Activated naive CD4-positive, alpha-beta T cell treated with anti-CD3 and anti-CD28 coated beads, Interleukin-2, amount 10 ng/mL, durations not matched to agents 7 days and 5 days (primary cell): ENCODE results near the gene SEC63.
A peak's percentile ranks its signal among the peaks of the same experiment; 100 is the strongest.

Source experiments
- CTCF ChIA-PET: fragments of 350-600 bp; sonication (Branson Sonifier 250); formaldehyde crosslinking; loops from one replicate; lab custom pipeline; 2021; ENCODE audit warnings: antibody characterized with exemption; lab: Charles Lee
- DNase-seq: peaks from one replicate; pipeline ENCODE4 v3.0.0-alpha.2; 2020
- H3K27ac Mint-ChIP-seq: one replicate; pipeline ENCODE4 v1.8.0; 2021; ENCODE audit warnings: mild to moderate bottlenecking, moderate library complexity, mixed read lengths
- H3K27me3 Mint-ChIP-seq: one replicate; pipeline ENCODE4 v1.8.0; 2021; ENCODE audit warnings: mild to moderate bottlenecking, mixed read lengths
- H3K36me3 Mint-ChIP-seq: one replicate; pipeline ENCODE4 v1.8.0; 2021; ENCODE audit warnings: mixed read lengths
- H3K4me1 Mint-ChIP-seq: one replicate; pipeline ENCODE4 v1.8.0; 2021; ENCODE audit warnings: mixed read lengths
- H3K4me3 Mint-ChIP-seq: one replicate; pipeline ENCODE4 v1.8.0; 2021; ENCODE audit warnings: mild to moderate bottlenecking, moderate library complexity, mixed read lengths
- H3K9me3 Mint-ChIP-seq: one replicate; pipeline ENCODE4 v1.8.0; 2021; ENCODE audit warnings: mixed read lengths

SEC63 gene

DNA sequence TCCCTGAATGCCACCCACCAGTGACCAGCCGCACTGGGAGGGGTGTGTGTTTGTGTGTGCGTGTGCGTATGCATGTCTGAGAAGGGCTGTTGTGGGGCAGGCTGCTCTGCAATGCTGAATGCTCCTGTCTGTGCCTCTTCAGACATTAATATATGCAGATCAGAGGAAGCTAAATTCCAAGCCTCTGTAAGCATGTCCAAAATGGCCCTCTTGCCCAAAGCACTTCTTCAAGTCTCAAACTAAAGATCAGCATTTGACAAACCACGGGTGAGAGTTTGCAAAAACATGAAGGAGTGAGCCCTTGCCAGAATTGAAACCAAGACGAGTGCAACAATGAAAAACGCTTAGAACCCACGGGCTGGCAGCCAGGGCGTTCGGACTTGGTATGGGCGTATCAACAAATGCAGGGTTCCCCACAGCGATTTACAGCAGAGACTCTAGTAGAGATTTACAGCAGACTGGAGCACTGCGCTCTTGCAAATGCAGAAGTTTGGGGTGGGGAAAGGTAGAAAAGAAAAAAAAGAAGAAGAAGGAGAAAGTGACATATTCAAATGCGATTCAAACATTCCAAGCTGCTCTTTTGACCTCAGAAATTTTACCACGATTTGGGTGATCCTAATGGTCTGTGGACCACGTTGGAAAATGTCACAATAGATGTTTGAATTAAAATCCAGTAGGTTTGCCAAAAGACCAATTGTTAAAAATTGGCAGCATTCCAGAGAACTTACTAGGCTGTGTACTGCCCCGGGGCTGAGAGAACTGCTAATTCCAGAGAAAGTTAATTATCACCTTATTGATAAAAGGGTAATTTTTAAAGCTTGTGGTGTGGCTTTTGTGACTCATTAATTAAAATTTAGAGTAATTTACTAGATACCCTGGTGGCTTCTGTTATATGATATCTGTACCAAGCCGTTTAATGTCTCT, 137.4 kb downstream of the SEC63 start:
- H3K27me3 Mint-ChIP-seq = no peaks in the 10 kb centered on the region
- peak; percentile 70 for DNase-seq
- CTCF ChIA-PET = interaction anchor here (1.2 to 6.9 kb wide), 4 partner anchors 10 to 91 kb away, joined by 3 to 70 read pairs (median 4); no protein-coding TSS in a partner anchor
- H3K4me3 Mint-ChIP-seq = peak overlapping the region; percentile 92
- H3K4me1 Mint-ChIP-seq = peaks cover 85% of the 10 kb centered on the region
- peaks cover 26% of the 10 kb centered on the region for H3K36me3 Mint-ChIP-seq
- no peaks in the 10 kb centered on the region for H3K9me3 Mint-ChIP-seq
- H3K27ac Mint-ChIP-seq = peak overlapping the region; percentile 100

DNA sequence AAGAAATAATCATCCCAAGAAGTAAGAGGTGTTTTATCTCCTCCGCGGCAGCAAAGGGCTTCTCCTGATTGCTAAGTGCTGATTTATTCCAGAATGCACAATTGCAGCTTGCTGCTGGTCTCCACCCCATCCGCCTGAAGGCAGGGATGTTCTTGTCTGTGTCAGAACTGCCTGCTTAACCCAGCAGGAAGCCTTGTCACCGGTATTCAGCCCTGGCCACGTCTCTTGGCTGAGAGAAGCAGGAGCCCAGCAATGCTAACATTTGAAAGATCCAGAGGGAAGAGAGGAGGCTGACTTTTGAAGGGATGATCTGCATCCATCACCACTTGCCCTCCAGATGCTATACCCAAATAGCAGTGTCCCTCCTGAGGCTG, 138.1 kb downstream of the SEC63 start:
- H3K27me3 Mint-ChIP-seq = no peaks in the 10 kb centered on the region
- H3K9me3 Mint-ChIP-seq = no peaks in the 10 kb centered on the region
- H3K4me3 Mint-ChIP-seq = peak overlapping the region; percentile 92
- peaks cover 26% of the 10 kb centered on the region for H3K36me3 Mint-ChIP-seq
- DNase-seq = peak; percentile 74
- peaks cover 83% of the 10 kb centered on the region for H3K4me1 Mint-ChIP-seq
- CTCF ChIA-PET = interaction anchor here (1.4 to 6.9 kb wide), 4 partner anchors 11 to 89 kb away, joined by 3 to 70 read pairs (median 12); no protein-coding TSS in a partner anchor
- H3K27ac Mint-ChIP-seq = peak overlapping the region; percentile 100

DNA sequence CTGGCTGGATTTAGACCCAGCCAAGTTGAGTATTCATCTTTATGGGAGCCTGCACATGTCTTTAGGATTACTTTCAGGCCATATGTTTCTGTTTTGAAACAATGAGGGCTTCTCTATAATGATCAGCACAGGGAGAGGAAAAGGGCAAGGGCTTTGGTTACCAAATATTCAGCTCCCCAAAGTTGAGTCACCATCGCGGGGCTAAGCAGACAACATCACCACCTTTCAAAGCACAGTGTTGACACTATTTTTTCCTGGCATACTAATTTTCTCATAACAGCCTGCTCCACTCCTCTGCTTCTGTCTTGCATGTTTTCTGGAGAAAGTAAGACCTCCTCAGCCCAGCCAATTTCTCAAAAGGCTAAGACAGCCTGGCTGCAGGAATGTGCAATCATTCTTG, 138.8 kb downstream of the SEC63 start:
- CTCF ChIA-PET = interaction anchor here (1.3 to 6.9 kb wide), 5 partner anchors 12 to 88 kb away, joined by 3 to 70 read pairs (median 6); no protein-coding TSS in a partner anchor
- DNase-seq = no peak
- H3K27me3 Mint-ChIP-seq = no peaks in the 10 kb centered on the region
- H3K9me3 Mint-ChIP-seq = no peaks in the 10 kb centered on the region
- peaks cover 75% of the 10 kb centered on the region for H3K4me1 Mint-ChIP-seq
- H3K36me3 Mint-ChIP-seq = peaks cover 28% of the 10 kb centered on the region
- peak overlapping the region; percentile 92 for H3K4me3 Mint-ChIP-seq
- H3K27ac Mint-ChIP-seq = peak overlapping the region; percentile 100

DNA sequence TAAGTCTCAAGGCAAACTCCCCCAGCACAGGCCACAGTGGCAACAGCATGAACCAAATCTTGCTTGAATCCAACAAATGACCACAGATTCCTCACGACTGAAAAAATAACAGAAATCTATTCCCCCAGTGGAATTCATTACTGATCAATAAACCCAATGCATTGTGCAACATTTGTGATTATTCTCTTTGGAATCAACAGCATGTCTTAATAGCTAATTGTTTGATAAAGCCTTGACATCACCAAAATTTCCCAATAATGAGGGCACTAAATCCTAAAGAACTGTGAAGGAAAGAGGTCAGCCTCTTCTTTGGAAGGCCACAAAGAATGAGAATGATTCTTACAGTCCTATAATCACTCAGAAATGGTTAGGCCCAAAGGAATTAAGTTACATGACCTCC, 139.7 kb downstream of the SEC63 start:
- no peaks in the 10 kb centered on the region for H3K27me3 Mint-ChIP-seq
- peaks cover 70% of the 10 kb centered on the region for H3K4me1 Mint-ChIP-seq
- H3K36me3 Mint-ChIP-seq = peaks cover 32% of the 10 kb centered on the region
- H3K9me3 Mint-ChIP-seq = no peaks in the 10 kb centered on the region
- no peak overlapping the region for H3K27ac Mint-ChIP-seq
- no peak overlapping the region for H3K4me3 Mint-ChIP-seq
- no peak for DNase-seq
- CTCF ChIA-PET = interaction anchor here (1.3 to 6.9 kb wide), 4 partner anchors 23 to 87 kb away, joined by 3 to 70 read pairs (median 13); no protein-coding TSS in a partner anchor

DNA sequence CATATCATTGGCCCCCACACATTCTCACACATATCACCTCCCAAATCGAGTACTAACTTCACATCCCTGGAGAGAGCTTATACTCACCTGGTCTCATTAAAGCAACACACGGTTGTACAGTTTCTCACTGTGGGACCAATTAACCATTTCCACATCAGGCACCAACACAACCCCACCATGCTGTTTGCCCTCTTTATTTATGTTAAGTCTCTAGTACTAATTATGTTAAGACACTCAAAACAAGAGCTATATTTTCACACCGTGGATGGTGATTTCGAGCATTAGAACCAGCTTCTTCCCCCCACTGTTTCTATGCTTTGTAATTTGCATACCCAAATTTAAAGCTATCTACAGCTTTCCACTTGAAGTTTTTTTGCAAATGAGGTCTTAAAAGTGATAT, 140.2 kb downstream of the SEC63 start:
- peaks cover 28% of the 10 kb centered on the region for H3K36me3 Mint-ChIP-seq
- CTCF ChIA-PET = interaction anchor here (0.9 to 6.9 kb wide), 3 partner anchors 30 to 87 kb away, joined by 3 to 70 read pairs (median 20); no protein-coding TSS in a partner anchor
- no peaks in the 10 kb centered on the region for H3K27me3 Mint-ChIP-seq
- DNase-seq = no peak
- H3K9me3 Mint-ChIP-seq = no peaks in the 10 kb centered on the region
- no peak overlapping the region for H3K27ac Mint-ChIP-seq
- no peak overlapping the region for H3K4me3 Mint-ChIP-seq
- peaks cover 65% of the 10 kb centered on the region for H3K4me1 Mint-ChIP-seq
